Endometrial microvascular endothelial cells (primary cell): ENCODE results near the gene LTV1. TPM values are rescaled to one million over a fixed set of nuclear protein-coding genes. Genes with fewer than 3 reads are reported as not detected.
"Not testable (repeated sequence)": the region's sequence is repeated elsewhere in the genome, so short reads cannot be mapped to it uniquely, and the experiment has no call there.

Source experiments
- in situ Hi-C: cut with HindIII; loops from 2 replicates; pipeline ENCODE4 v1.10.0; 2017; ENCODE audit warnings: low sequenced_read_pairs, low pct_unique_long_range_greater_than_20kb; ENCODE audit errors: inconsistent ontology term
- total RNA-seq: library from RNA; depleted of rRNA; stranded (reverse); fragments of >200 nt; gene quantifications from one replicate; pipeline ENCODE4 v1.2.3, GENCODE V29; 2015; ENCODE audit errors: inconsistent ontology term

LTV1 gene
- total RNA-seq, 1 donor from 2014 or later = 23.5 TPM

DNA sequence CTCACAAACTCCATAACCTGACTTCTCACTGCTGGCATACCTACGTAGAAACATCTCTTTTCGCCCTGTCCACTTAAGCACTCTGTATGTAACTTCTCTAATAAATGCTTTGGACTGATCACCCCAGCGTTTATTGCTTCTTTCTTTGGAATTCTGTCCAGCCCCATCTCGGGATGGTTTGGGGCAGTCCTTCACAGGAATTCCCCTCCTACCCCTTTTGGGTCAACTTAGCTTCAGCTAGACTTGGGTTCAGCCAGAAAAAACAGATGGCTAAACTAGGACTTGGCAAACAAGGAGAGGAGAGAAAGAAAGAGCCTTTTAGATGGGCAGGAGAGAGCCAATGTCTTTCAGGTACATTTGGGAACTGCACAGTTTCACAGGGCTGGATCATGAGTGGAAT lies 3.9 kb upstream of the LTV1 start:
- in situ Hi-C loops = no loop called here

DNA sequence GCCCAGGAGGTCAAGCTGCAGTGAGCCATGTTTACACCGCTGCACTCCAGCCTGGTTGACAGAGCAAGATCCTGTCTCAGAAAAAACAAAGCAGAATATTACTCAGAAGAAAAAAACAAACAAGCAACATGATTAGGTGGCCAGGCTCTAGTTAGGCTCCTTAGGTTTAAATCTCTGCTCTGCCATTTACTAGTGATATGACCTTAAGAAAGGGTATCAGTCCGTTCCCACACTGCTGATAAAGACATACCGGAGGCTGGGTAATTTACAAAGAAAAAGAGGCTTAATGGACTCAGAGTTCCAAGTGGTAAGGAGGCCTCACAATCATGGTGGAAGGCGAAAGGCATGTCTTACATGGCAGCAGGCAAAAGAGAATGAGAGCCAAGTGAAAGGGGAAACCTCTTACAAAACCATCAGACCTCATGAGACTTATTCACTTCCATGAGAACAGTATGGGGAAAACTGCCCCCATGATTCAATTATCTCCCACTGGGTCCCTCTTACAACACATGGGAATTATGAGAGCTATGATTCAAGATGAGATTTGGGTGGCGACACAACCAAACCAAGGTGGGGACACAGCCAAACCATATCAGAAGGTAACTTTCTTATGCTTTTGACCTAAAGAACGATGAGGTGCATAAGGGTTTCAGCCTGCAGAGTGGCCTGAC lies 2.4 kb upstream of the LTV1 start:
- in situ Hi-C loops = no loop called here

GRCh38 chr6:143842461-143842901 lies 657 bp upstream of the LTV1 start:
- in situ Hi-C loops = no loop called here

DNA sequence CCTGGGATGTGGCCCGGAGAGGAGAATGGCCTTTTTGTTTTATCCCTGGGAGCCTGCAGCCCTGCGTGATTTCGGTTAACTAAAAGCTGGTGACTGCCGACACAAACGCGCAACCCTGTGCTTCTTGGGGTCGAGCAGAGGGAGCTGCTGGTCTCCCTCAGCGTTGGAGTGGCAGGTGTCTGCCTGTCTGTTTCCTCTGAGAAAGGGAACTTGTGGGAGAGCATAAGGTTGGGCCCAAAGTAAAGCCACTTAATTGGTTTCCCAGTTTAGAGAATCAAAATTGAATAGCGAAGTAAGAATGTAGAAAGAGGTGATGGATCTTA lies 500 bp downstream of the LTV1 start:
- in situ Hi-C loops = no loop called here

GRCh38 chr6:143844006-143844405 lies 868 bp downstream of the LTV1 start:
- in situ Hi-C loops = no loop called here

GRCh38 chr6:143845033-143845432 lies 1.9 kb downstream of the LTV1 start:
- in situ Hi-C loops = no loop called here

- in situ Hi-C loops = not testable (repeated sequence)
Measured at GRCh38 chr6:143851706-143852105, 8.6 kb downstream of the LTV1 start.

DNA sequence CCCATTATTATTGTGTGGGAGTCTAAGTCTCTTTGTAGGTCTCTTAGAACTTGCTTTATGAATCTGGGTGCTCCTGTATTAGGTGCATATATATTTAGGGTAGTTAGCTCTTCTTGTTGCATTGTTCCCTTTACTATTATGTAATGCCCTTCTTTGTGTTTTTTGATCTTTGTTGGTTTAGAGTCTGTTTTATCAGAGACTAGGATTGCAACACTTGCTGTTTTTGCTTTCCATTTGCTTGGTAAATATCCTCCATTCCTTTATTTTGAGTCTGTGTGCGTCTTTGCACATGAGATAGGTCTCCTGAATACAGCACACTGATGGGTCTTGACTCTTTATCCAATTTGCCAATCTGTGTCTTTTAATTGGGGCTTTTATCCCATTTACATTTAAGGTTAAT lies 11.9 kb downstream of the LTV1 start:
- in situ Hi-C loops = not testable (repeated sequence)

GRCh38 chr6:143856762-143857161 lies 13.6 kb downstream of the LTV1 start:
- in situ Hi-C loops = not testable (repeated sequence)

DNA sequence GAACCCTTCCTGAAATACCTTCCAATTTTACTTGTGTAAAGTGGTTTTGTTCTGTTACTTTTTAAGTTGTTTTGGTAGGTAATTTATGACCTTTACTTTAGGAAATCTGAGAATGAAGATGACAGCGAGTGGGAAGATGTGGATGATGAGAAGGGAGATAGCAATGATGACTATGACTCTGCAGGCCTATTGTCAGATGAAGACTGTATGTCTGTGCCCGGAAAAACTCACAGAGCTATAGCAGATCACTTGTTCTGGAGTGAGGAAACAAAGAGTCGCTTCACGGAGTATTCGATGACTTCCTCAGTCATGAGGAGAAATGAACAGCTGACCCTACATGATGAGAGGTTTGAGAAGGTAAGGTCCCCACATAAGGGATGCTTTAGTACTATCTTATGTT lies 14.5 kb downstream of the LTV1 start:
- in situ Hi-C loops = no loop called here

DNA sequence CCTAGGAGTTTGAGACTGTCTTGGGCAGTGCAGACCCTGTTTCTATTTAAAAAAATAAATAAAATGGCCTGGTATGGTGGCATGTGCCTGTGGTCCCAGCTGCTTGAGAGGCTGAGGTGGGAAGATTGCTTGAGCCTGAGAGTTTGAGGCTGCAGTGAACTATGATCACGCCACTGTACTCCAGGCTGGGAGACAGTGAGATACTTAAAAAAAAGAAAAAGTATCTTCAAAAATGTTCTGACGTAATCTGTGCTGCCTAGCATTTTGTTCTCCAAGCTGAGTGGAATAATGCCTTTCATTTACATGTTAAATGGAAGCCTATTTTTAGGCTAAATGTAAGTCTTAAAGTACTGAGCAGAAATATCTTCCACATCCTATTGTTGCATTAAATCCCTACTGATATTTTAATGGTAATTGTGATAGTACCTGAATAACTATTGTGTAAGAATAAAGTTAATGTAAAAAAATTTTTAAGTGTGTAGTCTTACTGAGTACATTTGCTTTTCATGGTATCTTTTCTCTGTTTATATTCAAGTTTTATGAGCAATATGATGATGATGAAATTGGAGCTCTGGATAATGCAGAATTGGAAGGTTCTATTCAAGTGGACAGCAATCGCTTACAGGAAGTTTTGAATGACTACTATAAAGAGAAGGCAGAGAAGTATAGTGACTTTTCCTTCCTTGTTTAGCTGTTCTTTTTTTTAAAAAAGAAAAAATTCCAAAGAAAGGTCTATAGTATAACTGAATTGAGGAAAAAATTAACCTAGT lies 16.9 kb downstream of the LTV1 start:
- in situ Hi-C loops = no loop called here

- in situ Hi-C loops = no loop called here
Measured at GRCh38 chr6:143863771-143864170, 20.6 kb downstream of the LTV1 start.

GRCh38 chr6:143864234-143864633 lies 21.1 kb downstream of the LTV1 start, which contains the start of gene ZC2HC1B:
ZC2HC1B (plus strand) TSS chr6:143864474; CDS start chr6:143864540, 66 bp downstream.
- in situ Hi-C loops = no loop called here

DNA sequence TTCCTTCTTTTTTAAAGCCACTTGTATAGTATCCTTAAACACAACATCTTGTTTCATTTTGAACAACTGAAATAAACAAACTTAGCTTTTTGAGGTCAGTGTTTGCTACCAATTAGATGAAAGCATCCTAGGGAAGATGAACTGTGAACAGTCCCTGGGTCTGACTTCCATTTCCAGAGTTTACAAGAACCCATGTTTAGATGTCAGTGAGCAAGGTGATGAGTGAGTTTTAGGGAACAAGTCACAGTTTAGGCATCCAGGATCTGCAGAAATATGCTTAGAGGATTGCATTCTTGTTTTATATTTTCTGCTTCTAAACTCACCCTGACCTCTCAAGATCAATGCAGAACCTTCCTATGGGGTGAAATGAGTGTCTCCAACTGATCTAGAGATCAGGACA lies 24.1 kb downstream of the LTV1 start:
- in situ Hi-C loops = no loop called here

GRCh38 chr6:143868808-143869207 lies 25.7 kb downstream of the LTV1 start:
- in situ Hi-C loops = not testable (repeated sequence)

DNA sequence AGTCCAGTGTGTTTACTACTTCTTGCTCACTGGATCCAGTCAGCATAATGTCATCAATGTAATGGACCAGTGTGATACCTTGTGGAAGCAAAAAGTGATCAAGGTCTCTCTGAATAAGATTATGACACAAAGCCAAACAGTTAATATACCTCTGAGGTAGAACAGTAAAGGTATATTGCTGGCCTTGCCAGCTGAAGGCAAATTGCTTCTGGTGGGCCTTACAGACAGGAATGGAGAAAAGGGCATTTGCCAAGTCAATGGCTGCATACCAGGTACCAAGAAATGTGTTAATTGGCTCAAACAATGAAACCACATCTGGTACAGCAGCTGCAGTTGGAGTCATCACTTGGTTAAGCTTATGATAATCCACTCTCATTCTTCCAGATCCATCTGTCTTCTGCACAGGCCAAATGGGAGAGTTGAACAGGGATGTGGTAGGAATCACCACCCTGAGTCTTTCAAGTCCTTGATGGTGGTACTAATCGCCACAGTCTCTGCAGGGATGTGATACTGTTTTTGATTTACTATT lies 28.1 kb downstream of the LTV1 start:
- in situ Hi-C loops = not testable (repeated sequence)

- in situ Hi-C loops = no loop called here
Measured at GRCh38 chr6:143872201-143872600, 29.1 kb downstream of the LTV1 start.

DNA sequence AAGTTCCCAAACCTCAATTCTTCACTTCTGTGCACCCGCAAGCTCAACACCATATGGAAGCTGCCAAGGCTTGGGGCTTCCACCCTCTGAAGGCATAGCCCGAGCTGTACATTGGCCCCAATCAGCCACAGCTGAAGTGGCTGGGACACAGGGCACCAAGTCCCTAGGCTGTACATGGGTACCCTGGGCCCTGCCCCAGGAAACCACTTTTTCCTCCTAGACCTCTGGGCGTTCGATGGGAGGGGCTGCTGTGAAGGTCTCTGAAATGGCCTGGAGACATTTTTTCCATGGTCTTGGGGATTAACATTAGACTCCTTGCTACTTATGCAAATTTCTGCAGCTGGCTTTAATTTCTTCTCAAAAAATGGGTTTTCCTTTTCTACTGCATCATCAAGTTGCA lies 30.5 kb downstream of the LTV1 start:
- in situ Hi-C loops = not testable (repeated sequence)

DNA sequence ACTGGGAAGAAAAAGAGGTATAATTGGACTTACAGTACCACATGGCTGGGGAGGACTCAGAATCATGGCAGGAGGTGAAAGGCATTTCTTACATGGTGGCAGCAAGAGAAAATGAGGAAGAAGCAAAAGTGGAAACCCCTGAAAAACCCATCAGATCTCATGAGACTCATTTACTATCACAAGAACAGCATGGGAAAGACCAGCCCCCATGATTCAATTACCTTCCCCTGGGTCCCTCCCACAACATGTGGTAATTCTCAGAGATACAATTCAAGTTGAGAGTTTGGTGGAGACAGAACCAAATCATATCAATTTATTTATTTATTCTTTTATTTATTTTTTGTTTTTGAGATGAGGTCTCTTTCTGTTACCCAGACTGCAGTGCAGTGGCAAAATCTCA lies 31.4 kb downstream of the LTV1 start:
- in situ Hi-C loops = not testable (repeated sequence)

- in situ Hi-C loops = no loop called here
Measured at GRCh38 chr6:143877584-143878271, 34.6 kb downstream of the LTV1 start.
